Karpas-422 (cell line): ENCODE results near the gene ZMAT5. TPM values are rescaled to one million over a fixed set of nuclear protein-coding genes. Genes with fewer than 3 reads are reported as not detected.

ENCODE experiments used
- DNase-seq: peaks from one replicate; pipeline ENCODE4 v3.0.0-alpha.2; 2015
- H2AFZ ChIP-seq: fragments of 200-600 bp; sonication (generic); 2 replicates; pipeline ENCODE4 v1.6.1; 2014; ENCODE audit warnings: antibody characterized with exemption, low read length, mixed read lengths
- H3K27ac ChIP-seq: fragments of 200-600 bp; sonication (generic); 2 replicates; pipeline ENCODE4 v1.5.1; 2014; ENCODE audit warnings: mild to moderate bottlenecking, low read length, moderate library complexity
- H3K27me3 ChIP-seq: fragments of 200-600 bp; sonication (generic); 2 replicates; pipeline ENCODE4 v1.6.1; 2014; ENCODE audit warnings: low read length, mixed read lengths
- H3K36me3 ChIP-seq: fragments of 200-600 bp; sonication (generic); 2 replicates; pipeline ENCODE4 v1.6.1; 2014; ENCODE audit warnings: low read length, mixed read lengths; ENCODE audit not compliant: insufficient read depth
- H3K4me1 ChIP-seq: fragments of 200-600 bp; sonication (generic); 2 replicates; pipeline ENCODE4 v1.6.1; 2014; ENCODE audit warnings: mild to moderate bottlenecking, low read length, mixed read lengths
- H3K4me2 ChIP-seq: fragments of 200-600 bp; sonication (generic); 2 replicates; pipeline ENCODE4 v1.6.1; 2014; ENCODE audit warnings: low read length, low read depth, mild to moderate bottlenecking; ENCODE audit not compliant: poor library complexity, severe bottlenecking
- H3K4me3 ChIP-seq: fragments of 200-600 bp; sonication (generic); 2 replicates; pipeline ENCODE4 v1.5.1; 2014; ENCODE audit warnings: mild to moderate bottlenecking, antibody characterized with exemption, low read length, mixed read lengths
- H3K79me2 ChIP-seq: fragments of 200-600 bp; sonication (generic); 2 replicates; pipeline ENCODE4 v1.6.1; 2014; ENCODE audit warnings: mild to moderate bottlenecking, low read length, mixed read lengths
- H3K9ac ChIP-seq: fragments of 200-600 bp; sonication (generic); 2 replicates; pipeline ENCODE4 v1.6.0; 2014; ENCODE audit warnings: low read length
- H3K9me2 ChIP-seq: fragments of 200-600 bp; sonication (generic), shearing (Covaris generic); replicated peaks from 2 replicates; pipeline ENCODE4 v1.6.0; 2014; ENCODE audit warnings: mild to moderate bottlenecking, low read length, moderate library complexity; ENCODE audit not compliant: insufficient read depth
- H3K9me3 ChIP-seq: fragments of 300-700, 200-600 bp; sonication (generic); 2 replicates; pipeline ENCODE4 v1.6.1; 2014; ENCODE audit warnings: low read length, mixed read lengths
- H4K20me1 ChIP-seq: fragments of 200-600 bp; sonication (generic); 2 replicates; pipeline ENCODE4 v1.6.1; 2014; ENCODE audit warnings: mild to moderate bottlenecking, antibody characterized with exemption, low read length, low read depth; ENCODE audit not compliant: insufficient read depth
- total RNA-seq: library from RNA; depleted of rRNA; stranded (reverse); fragments of >200 nt; shearing (Covaris generic); gene quantifications from 2 replicates; pipeline ENCODE4 v1.2.3, GENCODE V29; 2014; ENCODE audit warnings: low replicate concordance

Gene ZMAT5
- total RNA-seq, 1 experiment from 2014 or later, result 22.4 TPM

- Histone ChIP-seq H3K79me2 (no peaks in the 10 kb centered on the region), H3K9me2 (no peaks in the 10 kb centered on the region), H4K20me1 (no peaks in the 10 kb centered on the region), H3K27me3 (no peaks in the 10 kb centered on the region), H3K36me3 (peaks cover 12% of the 10 kb centered on the region), H3K9ac (no peak overlapping the region), H2AFZ (no peak overlapping the region), H3K27ac (no peak overlapping the region), H3K9me3 (no peaks in the 10 kb centered on the region), H3K4me1 (no peaks in the 10 kb centered on the region), H3K4me2 (no peak overlapping the region), H3K4me3 (no peak overlapping the region)
- no peak for DNase-seq
Measured at GRCh38 chr22:29810216-29810615, 43.4 kb upstream of the ZMAT5 start.

- no peaks in the 10 kb centered on the region for H3K27me3 ChIP-seq
Measured at GRCh38 chr22:29806196-29806595, 39.4 kb upstream of the ZMAT5 start.

GRCh38 chr22:29804985-29805384 lies 38.2 kb upstream of the ZMAT5 start:
- Histone ChIP-seq H3K9ac (no peak overlapping the region), H4K20me1 (no peaks in the 10 kb centered on the region), H3K79me2 (no peaks in the 10 kb centered on the region), H3K4me2 (no peak overlapping the region), H3K9me2 (no peaks in the 10 kb centered on the region), H3K27me3 (no peaks in the 10 kb centered on the region), H3K36me3 (peaks cover 19% of the 10 kb centered on the region), H3K27ac (no peak overlapping the region), H3K9me3 (no peaks in the 10 kb centered on the region), H3K4me1 (no peaks in the 10 kb centered on the region), H3K4me3 (no peak overlapping the region), H2AFZ (no peak overlapping the region)
- DNase-seq, result no peak

More at GRCh38 chr22:29806196-29806595, 39.4 kb upstream of the ZMAT5 start:
- Histone ChIP-seq H3K9me2 (no peaks in the 10 kb centered on the region), H2AFZ (no peak overlapping the region), H3K9ac (no peak overlapping the region), H4K20me1 (no peaks in the 10 kb centered on the region), H3K36me3 (peaks cover 10% of the 10 kb centered on the region), H3K4me1 (no peaks in the 10 kb centered on the region), H3K4me3 (no peak overlapping the region), H3K27ac (no peak overlapping the region), H3K9me3 (no peaks in the 10 kb centered on the region), H3K4me2 (no peak overlapping the region), H3K79me2 (no peaks in the 10 kb centered on the region)
- DNase-seq, result no peak

- Histone ChIP-seq H3K4me1 (peaks cover 4% of the 10 kb centered on the region; the same call in 1 of the 2 replicates), H3K27ac (no peak overlapping the region), H3K27me3 (no peaks in the 10 kb centered on the region), H3K36me3 (peaks cover 19% of the 10 kb centered on the region), H3K9me3 (no peaks in the 10 kb centered on the region), H3K9ac (no peak overlapping the region), H2AFZ (no peak overlapping the region), H3K4me2 (no peak overlapping the region), H3K79me2 (no peaks in the 10 kb centered on the region), H4K20me1 (no peaks in the 10 kb centered on the region), H3K4me3 (no peak overlapping the region), H3K9me2 (no peaks in the 10 kb centered on the region)
- no peak for DNase-seq
Measured at GRCh38 chr22:29803190-29803589, 36.4 kb upstream of the ZMAT5 start.

GRCh38 chr22:29801796-29802195 lies 35.0 kb upstream of the ZMAT5 start:
- H3K79me2 ChIP-seq, result no peaks in the 10 kb centered on the region
- no peaks in the 10 kb centered on the region for H3K27me3 ChIP-seq
- no peak for DNase-seq
- no peaks in the 10 kb centered on the region for H3K9me2 ChIP-seq
- H3K9me3 ChIP-seq, result no peaks in the 10 kb centered on the region
- no peak overlapping the region for H2AFZ ChIP-seq
- no peak overlapping the region for H3K4me3 ChIP-seq
- H4K20me1 ChIP-seq, result no peaks in the 10 kb centered on the region
- no peak overlapping the region for H3K9ac ChIP-seq
- H3K36me3 ChIP-seq, result peaks cover 19% of the 10 kb centered on the region
- H3K4me1 ChIP-seq, result peaks cover 4% of the 10 kb centered on the region; the same call in 1 of the 2 replicates
- H3K4me2 ChIP-seq, result no peak overlapping the region
- no peak overlapping the region for H3K27ac ChIP-seq

GRCh38 chr22:29801153-29801552 lies 34.3 kb upstream of the ZMAT5 start:
- Histone ChIP-seq H3K79me2 (no peaks in the 10 kb centered on the region), H3K4me1 (peaks cover 4% of the 10 kb centered on the region; the same call in 1 of the 2 replicates), H3K9me2 (no peaks in the 10 kb centered on the region), H3K4me3 (no peak overlapping the region), H3K9ac (no peak overlapping the region), H3K27me3 (no peaks in the 10 kb centered on the region), H3K4me2 (no peak overlapping the region), H4K20me1 (no peaks in the 10 kb centered on the region), H2AFZ (no peak overlapping the region), H3K27ac (no peak overlapping the region), H3K9me3 (no peaks in the 10 kb centered on the region), H3K36me3 (peaks cover 15% of the 10 kb centered on the region; the same call in 1 of the 2 replicates)
- DNase-seq, result no peak

- no peak for DNase-seq
- Histone ChIP-seq H3K9me2 (no peaks in the 10 kb centered on the region), H3K4me3 (no peak overlapping the region), H3K9me3 (no peaks in the 10 kb centered on the region), H3K9ac (no peak overlapping the region), H3K27ac (no peak overlapping the region), H3K27me3 (no peaks in the 10 kb centered on the region), H2AFZ (no peak overlapping the region), H3K36me3 (peaks cover 13% of the 10 kb centered on the region; the same call in 1 of the 2 replicates), H3K79me2 (no peaks in the 10 kb centered on the region), H3K4me2 (no peak overlapping the region), H3K4me1 (peaks cover 4% of the 10 kb centered on the region; the same call in 1 of the 2 replicates), H4K20me1 (no peaks in the 10 kb centered on the region)
Measured at GRCh38 chr22:29799217-29799680, 32.4 kb upstream of the ZMAT5 start.

- H4K20me1 ChIP-seq, result no peaks in the 10 kb centered on the region
- no peak for DNase-seq
- no peaks in the 10 kb centered on the region for H3K27me3 ChIP-seq
- H2AFZ ChIP-seq, result no peak overlapping the region
- no peak overlapping the region for H3K4me3 ChIP-seq
- H3K9me2 ChIP-seq, result no peaks in the 10 kb centered on the region
- peaks cover 13% of the 10 kb centered on the region; the same call in 1 of the 2 replicates for H3K36me3 ChIP-seq
- no peak overlapping the region for H3K4me2 ChIP-seq
- H3K9ac ChIP-seq, result no peak overlapping the region
- H3K27ac ChIP-seq, result no peak overlapping the region
- H3K79me2 ChIP-seq, result no peaks in the 10 kb centered on the region
- no peaks in the 10 kb centered on the region for H3K9me3 ChIP-seq
- H3K4me1 ChIP-seq, result peaks cover 4% of the 10 kb centered on the region; the same call in 1 of the 2 replicates
Measured at GRCh38 chr22:29798801-29799200, 32.0 kb upstream of the ZMAT5 start.
